ENCODE measurements around the gene RUNX2.

DNA sequence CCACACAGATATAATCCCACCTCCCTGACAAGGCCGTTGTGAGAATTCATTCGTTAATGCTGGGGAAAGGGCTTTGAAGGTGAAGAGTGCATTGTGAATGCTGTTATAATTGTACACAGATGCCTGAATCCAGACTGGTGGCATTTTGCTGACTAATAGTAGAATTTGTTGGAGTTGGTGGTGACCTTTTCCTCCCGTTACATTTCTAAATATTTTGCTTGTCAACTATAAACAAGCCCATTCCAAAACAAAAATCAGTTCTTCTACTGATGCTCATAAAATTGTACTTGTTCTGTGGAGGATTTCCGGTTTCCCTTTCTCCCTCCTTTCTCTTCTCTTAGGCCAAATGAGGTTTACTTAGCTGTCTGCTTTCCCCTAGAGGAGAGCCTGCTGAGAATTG lies 302.7 kb downstream of the RUNX2 start:
- TF ChIP-seq, protein P1, sequence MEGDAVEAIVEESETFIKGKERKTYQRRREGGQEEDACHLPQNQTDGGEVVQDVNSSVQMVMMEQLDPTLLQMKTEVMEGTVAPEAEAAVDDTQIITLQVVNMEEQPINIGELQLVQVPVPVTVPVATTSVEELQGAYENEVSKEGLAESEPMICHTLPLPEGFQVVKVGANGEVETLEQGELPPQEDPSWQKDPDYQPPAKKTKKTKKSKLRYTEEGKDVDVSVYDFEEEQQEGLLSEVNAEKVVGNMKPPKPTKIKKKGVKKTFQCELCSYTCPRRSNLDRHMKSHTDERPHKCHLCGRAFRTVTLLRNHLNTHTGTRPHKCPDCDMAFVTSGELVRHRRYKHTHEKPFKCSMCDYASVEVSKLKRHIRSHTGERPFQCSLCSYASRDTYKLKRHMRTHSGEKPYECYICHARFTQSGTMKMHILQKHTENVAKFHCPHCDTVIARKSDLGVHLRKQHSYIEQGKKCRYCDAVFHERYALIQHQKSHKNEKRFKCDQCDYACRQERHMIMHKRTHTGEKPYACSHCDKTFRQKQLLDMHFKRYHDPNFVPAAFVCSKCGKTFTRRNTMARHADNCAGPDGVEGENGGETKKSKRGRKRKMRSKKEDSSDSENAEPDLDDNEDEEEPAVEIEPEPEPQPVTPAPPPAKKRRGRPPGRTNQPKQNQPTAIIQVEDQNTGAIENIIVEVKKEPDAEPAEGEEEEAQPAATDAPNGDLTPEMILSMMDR (IDR thresholded peaks at IDR 0.05; ENCODE audit: low read depth, low read length), result no peak
- TF ChIP-seq, protein P2, sequence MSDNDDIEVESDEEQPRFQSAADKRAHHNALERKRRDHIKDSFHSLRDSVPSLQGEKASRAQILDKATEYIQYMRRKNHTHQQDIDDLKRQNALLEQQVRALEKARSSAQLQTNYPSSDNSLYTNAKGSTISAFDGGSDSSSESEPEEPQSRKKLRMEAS (IDR thresholded peaks at IDR 0.05; ENCODE audit: low read depth, low read length), result no peak
- TF ChIP-seq POLR2A (IDR thresholded peaks at IDR 0.05; ENCODE audit: extremely low read depth, insufficient read length), result no peak

Measured in NB4 (cell line).